GM12865 (cell line): ENCODE results near the gene INSYN2B.

Experiments used
- DNase-seq: peaks from one replicate; pipeline ENCODE4 v3.0.0; 2010; ENCODE audit warnings: low read depth
- H3K4me3 ChIP-seq: 2 replicates; pipeline ENCODE4 v1.5.1; 2011; ENCODE audit warnings: mild to moderate bottlenecking, low read depth, low read length, control low read depth
- CTCF ChIP-seq: IDR thresholded peaks from 2 replicates; pipeline ENCODE4 v1.5.1; 2011; ENCODE audit warnings: low read length, control low read depth, low read depth, inconsistent platforms; ENCODE audit not compliant: insufficient read depth; ENCODE audit errors: missing control alignments

The INSYN2B gene

GRCh38 chr5:169914766-169915165 lies 65.5 kb downstream of the INSYN2B start:
- no peak for TF ChIP-seq CTCF
- no peak for DNase-seq
- no peak overlapping the region for H3K4me3 ChIP-seq

GRCh38 chr5:169913479-169913878 lies 66.8 kb downstream of the INSYN2B start:
- no peak for TF ChIP-seq CTCF
- no peak overlapping the region for H3K4me3 ChIP-seq
- DNase-seq = no peak

GRCh38 chr5:169911448-169912212 lies 68.7 kb downstream of the INSYN2B start:
- H3K4me3 ChIP-seq = no peak overlapping the region
- DNase-seq = no peak
- TF ChIP-seq CTCF = no peak

GRCh38 chr5:169910393-169910792 lies 69.9 kb downstream of the INSYN2B start:
- DNase-seq = no peak
- no peak for TF ChIP-seq CTCF
- no peak overlapping the region for H3K4me3 ChIP-seq

- H3K4me3 ChIP-seq = no peak overlapping the region
- TF ChIP-seq CTCF = no peak
- no peak for DNase-seq
These were observed 70.3 kb downstream of the INSYN2B start for GRCh38 chr5:169909945-169910344.

GRCh38 chr5:169908864-169909263 lies 71.4 kb downstream of the INSYN2B start:
- DNase-seq = no peak
- no peak for TF ChIP-seq CTCF
- H3K4me3 ChIP-seq = no peak overlapping the region
